ENCODE results near the gene COL4A2. TPM values are rescaled to one million over a fixed set of nuclear protein-coding genes. Genes with fewer than 3 reads are reported as not detected.

Gene COL4A2
- total RNA-seq, 1 donor from 2014 or later, result 180 TPM

- Histone ChIP-seq H3K4me3 (no peak overlapping the region), H3K9me3 (no peaks in the 10 kb centered on the region), H3K27ac (no peak overlapping the region), H3K36me3 (peaks cover 0 to 41% of the 10 kb centered on the region in 2 donors), H3K4me1 (no peaks in the 10 kb centered on the region), H3K27me3 (no peaks in the 10 kb centered on the region)
- intact Hi-C loops (cut with DNase I), result no loop called here
- DNase-seq (ENCODE audit: extremely low spot score in 2 of 2), result no peak
- TF ChIP-seq POLR2A (IDR thresholded peaks at IDR 0.05), result no peak
- TF ChIP-seq, protein P1, sequence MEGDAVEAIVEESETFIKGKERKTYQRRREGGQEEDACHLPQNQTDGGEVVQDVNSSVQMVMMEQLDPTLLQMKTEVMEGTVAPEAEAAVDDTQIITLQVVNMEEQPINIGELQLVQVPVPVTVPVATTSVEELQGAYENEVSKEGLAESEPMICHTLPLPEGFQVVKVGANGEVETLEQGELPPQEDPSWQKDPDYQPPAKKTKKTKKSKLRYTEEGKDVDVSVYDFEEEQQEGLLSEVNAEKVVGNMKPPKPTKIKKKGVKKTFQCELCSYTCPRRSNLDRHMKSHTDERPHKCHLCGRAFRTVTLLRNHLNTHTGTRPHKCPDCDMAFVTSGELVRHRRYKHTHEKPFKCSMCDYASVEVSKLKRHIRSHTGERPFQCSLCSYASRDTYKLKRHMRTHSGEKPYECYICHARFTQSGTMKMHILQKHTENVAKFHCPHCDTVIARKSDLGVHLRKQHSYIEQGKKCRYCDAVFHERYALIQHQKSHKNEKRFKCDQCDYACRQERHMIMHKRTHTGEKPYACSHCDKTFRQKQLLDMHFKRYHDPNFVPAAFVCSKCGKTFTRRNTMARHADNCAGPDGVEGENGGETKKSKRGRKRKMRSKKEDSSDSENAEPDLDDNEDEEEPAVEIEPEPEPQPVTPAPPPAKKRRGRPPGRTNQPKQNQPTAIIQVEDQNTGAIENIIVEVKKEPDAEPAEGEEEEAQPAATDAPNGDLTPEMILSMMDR (IDR thresholded peaks at IDR 0.05), result no peak
- TF ChIP-seq POLR2AphosphoS5 (IDR thresholded peaks at IDR 0.05; ENCODE audit: insufficient read depth in 1 of 2, low read depth in 1 of 2), result no peak
These were observed 196.2 kb downstream of the COL4A2 start for GRCh38 chr13:110503037-110503901.

DNA sequence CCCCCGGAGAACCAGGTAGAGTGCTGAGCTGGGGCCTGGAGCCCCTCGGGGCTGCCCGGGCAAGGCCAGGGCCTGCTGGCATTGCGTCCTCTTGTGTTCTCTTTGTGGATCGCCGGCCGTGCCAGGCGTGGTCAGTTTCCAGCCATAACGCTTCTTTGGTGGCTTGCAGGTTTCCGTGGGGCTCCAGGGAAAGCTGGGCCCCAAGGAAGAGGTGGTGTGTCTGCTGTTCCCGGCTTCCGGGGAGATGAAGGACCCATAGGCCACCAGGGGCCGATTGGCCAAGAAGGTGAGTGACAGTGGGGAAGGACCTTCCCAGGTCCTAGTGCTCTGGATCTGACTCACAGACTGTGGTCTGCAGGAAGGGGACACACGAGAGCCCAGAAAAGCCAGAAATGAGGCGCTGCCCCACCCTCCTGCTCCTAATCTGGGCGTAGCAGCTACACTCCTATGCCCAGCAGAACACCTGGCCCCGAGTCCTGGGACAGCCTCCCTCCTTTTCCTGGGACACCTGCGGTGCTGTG lies 197.0 kb downstream of the COL4A2 start:
- Histone ChIP-seq H3K36me3 (peaks cover 0 to 42% of the 10 kb centered on the region in 2 donors), H3K4me1 (no peaks in the 10 kb centered on the region), H3K27me3 (no peaks in the 10 kb centered on the region), H3K27ac (no peak overlapping the region), H3K9me3 (no peaks in the 10 kb centered on the region), H3K4me3 (no peak overlapping the region)
- no peak for DNase-seq (ENCODE audit: extremely low spot score in 2 of 2)
- intact Hi-C loops (cut with DNase I), result no loop called here
- TF ChIP-seq, protein P1 (IDR thresholded peaks at IDR 0.05), result no peak
- TF ChIP-seq POLR2AphosphoS5 (IDR thresholded peaks at IDR 0.05; ENCODE audit: insufficient read depth in 1 of 2, low read depth in 1 of 2) (no peak), POLR2A (IDR thresholded peaks at IDR 0.05) (no peak)

GRCh38 chr13:110505594-110505993 lies 198.5 kb downstream of the COL4A2 start:
- DNase-seq (ENCODE audit: extremely low spot score in 2 of 2), result no peak
- H3K4me3 ChIP-seq, result no peak overlapping the region
- intact Hi-C loops (cut with DNase I), result no loop called here
- H3K9me3 ChIP-seq, result no peaks in the 10 kb centered on the region
- H3K4me1 ChIP-seq, result no peaks in the 10 kb centered on the region
- no peaks in the 10 kb centered on the region for H3K27me3 ChIP-seq
- no peak overlapping the region for H3K27ac ChIP-seq
- peaks cover 0 to 38% of the 10 kb centered on the region in 2 donors for H3K36me3 ChIP-seq
- TF ChIP-seq, protein P1 (IDR thresholded peaks at IDR 0.05), result no peak
- TF ChIP-seq POLR2AphosphoS5 (IDR thresholded peaks at IDR 0.05; ENCODE audit: insufficient read depth in 1 of 2, low read depth in 1 of 2) (no peak), POLR2A (IDR thresholded peaks at IDR 0.05) (no peak)

GRCh38 chr13:110506396-110506795 lies 199.3 kb downstream of the COL4A2 start:
- Histone ChIP-seq H3K27ac (no peak overlapping the region), H3K4me1 (no peaks in the 10 kb centered on the region), H3K27me3 (no peaks in the 10 kb centered on the region), H3K36me3 (peaks cover 0 to 30% of the 10 kb centered on the region in 2 donors), H3K4me3 (no peak overlapping the region), H3K9me3 (no peaks in the 10 kb centered on the region)
- intact Hi-C loops (cut with DNase I), result no loop called here
- TF ChIP-seq POLR2AphosphoS5 (IDR thresholded peaks at IDR 0.05; ENCODE audit: insufficient read depth in 1 of 2, low read depth in 1 of 2) (no peak), POLR2A (IDR thresholded peaks at IDR 0.05) (no peak)
- TF ChIP-seq, protein P1 (IDR thresholded peaks at IDR 0.05), result no peak
- DNase-seq (ENCODE audit: extremely low spot score in 2 of 2), result no peak

Measured in vagina (tissue), 2 donors.